Hematopoietic multipotent progenitor cell treated with erythropoietin and hydrocortisone succinate and interleukin-3 and kit ligand, for 8 days (in vitro differentiated cells): Measurements from ENCODE around the gene SLC27A1.

Source experiments
- DNase-seq: peaks from one replicate; pipeline ENCODE4 v3.0.0-alpha.2; 2015

The SLC27A1 gene

GRCh38 chr19:17470068-17470841 lies at the start of gene SLC27A1:
TSS of gene SLC27A1 (plus strand) at chr19:17470524. CDS start at chr19:17470541, 17 bp downstream.
- peak; percentile 98 for DNase-seq

- DNase-seq: no peak
These were observed 48.4 kb upstream of the SLC27A1 start for GRCh38 chr19:17421942-17422341.

GRCh38 chr19:17423429-17424208 lies 46.7 kb upstream of the SLC27A1 start:
- no peak for DNase-seq

- DNase-seq: peak; percentile 73
These were observed 45.5 kb upstream of the SLC27A1 start for GRCh38 chr19:17424743-17425365.

- no peak for DNase-seq
These were observed 40.6 kb upstream of the SLC27A1 start for GRCh38 chr19:17429641-17430113.

- no peak for DNase-seq
These were observed 38.9 kb upstream of the SLC27A1 start for GRCh38 chr19:17431417-17431816.

GRCh38 chr19:17435218-17435617 lies 35.1 kb upstream of the SLC27A1 start:
- DNase-seq: no peak

GRCh38 chr19:17436094-17436873 lies 34.0 kb upstream of the SLC27A1 start:
- DNase-seq: no peak

GRCh38 chr19:17436874-17437267 lies 33.5 kb upstream of the SLC27A1 start:
- no peak for DNase-seq

GRCh38 chr19:17441241-17442021 lies 28.9 kb upstream of the SLC27A1 start:
- DNase-seq: peak; percentile 35

GRCh38 chr19:17445526-17446165 lies 24.7 kb upstream of the SLC27A1 start:
- DNase-seq: no peak

- no peak for DNase-seq
These were observed 22.6 kb upstream of the SLC27A1 start for GRCh38 chr19:17447704-17448130.

- DNase-seq: peak; percentile 40
These were observed 22.0 kb upstream of the SLC27A1 start, which contains the start of gene TMEM221 for GRCh38 chr19:17448131-17448967. TSS of gene TMEM221 (minus strand) at chr19:17448668. CDS start at chr19:17448462, 206 bp downstream.

- peak; percentile 48 for DNase-seq
These were observed 19.9 kb upstream of the SLC27A1 start for GRCh38 chr19:17450264-17451075.

GRCh38 chr19:17451820-17452219 lies 18.5 kb upstream of the SLC27A1 start:
- DNase-seq: no peak

- no peak for DNase-seq
These were observed 15.7 kb upstream of the SLC27A1 start for GRCh38 chr19:17454576-17455071.

GRCh38 chr19:17455308-17456123 lies 14.8 kb upstream of the SLC27A1 start:
- DNase-seq: no peak

- no peak for DNase-seq
These were observed 14.2 kb upstream of the SLC27A1 start for GRCh38 chr19:17456127-17456526.
